ENCODE measurements around the gene SLC25A19. TPM values are rescaled to one million over a fixed set of nuclear protein-coding genes. Genes with fewer than 3 reads are reported as not detected.

Gene SLC25A19
- total RNA-seq, 1 experiment from 2014 or later, result 29.0 TPM

GRCh38 chr17:75239214-75239613 lies 50.0 kb downstream of the SLC25A19 start:
- intact Hi-C loops (cut with micrococcal nuclease; ENCODE audit: unreplicated experiment) (no loop called here), in situ Hi-C loops (cut with HindIII; ENCODE audit: low pct_unique_long_range_greater_than_20kb, low sequenced_read_pairs) (no loop called here)
- TF ChIP-seq POLR2AphosphoS5 (IDR thresholded peaks at IDR 0.05; ENCODE audit: low read depth, low read length), result no peak; the same call in 1 of the 2 replicates
- TF ChIP-seq TCF7L2 (IDR thresholded peaks at IDR 0.05; ENCODE audit: low read depth, low read length), result no peak
- TF ChIP-seq SIN3A (IDR thresholded peaks at IDR 0.05; ENCODE audit: borderline replicate concordance, insufficient read depth, low read depth, low read length), result no peak
- TF ChIP-seq REST (IDR thresholded peaks at IDR 0.05; ENCODE audit: insufficient read depth in 1 of 2, low read depth in 2 of 2, low read length in 1 of 2), result no peak
- TF ChIP-seq, protein P1, sequence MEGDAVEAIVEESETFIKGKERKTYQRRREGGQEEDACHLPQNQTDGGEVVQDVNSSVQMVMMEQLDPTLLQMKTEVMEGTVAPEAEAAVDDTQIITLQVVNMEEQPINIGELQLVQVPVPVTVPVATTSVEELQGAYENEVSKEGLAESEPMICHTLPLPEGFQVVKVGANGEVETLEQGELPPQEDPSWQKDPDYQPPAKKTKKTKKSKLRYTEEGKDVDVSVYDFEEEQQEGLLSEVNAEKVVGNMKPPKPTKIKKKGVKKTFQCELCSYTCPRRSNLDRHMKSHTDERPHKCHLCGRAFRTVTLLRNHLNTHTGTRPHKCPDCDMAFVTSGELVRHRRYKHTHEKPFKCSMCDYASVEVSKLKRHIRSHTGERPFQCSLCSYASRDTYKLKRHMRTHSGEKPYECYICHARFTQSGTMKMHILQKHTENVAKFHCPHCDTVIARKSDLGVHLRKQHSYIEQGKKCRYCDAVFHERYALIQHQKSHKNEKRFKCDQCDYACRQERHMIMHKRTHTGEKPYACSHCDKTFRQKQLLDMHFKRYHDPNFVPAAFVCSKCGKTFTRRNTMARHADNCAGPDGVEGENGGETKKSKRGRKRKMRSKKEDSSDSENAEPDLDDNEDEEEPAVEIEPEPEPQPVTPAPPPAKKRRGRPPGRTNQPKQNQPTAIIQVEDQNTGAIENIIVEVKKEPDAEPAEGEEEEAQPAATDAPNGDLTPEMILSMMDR (IDR thresholded peaks at IDR 0.05), result no peak
- Histone ChIP-seq H3K36me3 (ENCODE audit: control insufficient read depth, insufficient read depth, low read length) (peaks cover 20% of the 10 kb centered on the region), H3K27ac (ENCODE audit: low read length) (no peak overlapping the region), H3K9me3 (ENCODE audit: control insufficient read depth, insufficient read depth, low read depth, low read length) (no peaks in the 10 kb centered on the region), H3K4me3 (ENCODE audit: low read depth in 2 of 2, low read length in 2 of 2) (no peak overlapping the region), H3K27me3 (ENCODE audit: control insufficient read depth, insufficient read depth, low read length) (no peaks in the 10 kb centered on the region), H3K4me1 (ENCODE audit: control insufficient read depth, insufficient read depth, low read length) (0 out of 2 replicates have a peak, but pooled peaks cover 3% of the 10 kb centered on the region)
- ATAC-seq (peak; percentile 2; the same call in 1 of the 2 replicates), DNase-seq (ENCODE audit: low read depth, low spot score) (no peak)
- CTCF ChIA-PET, result interaction anchor here (0.5 to 2.0 kb wide), 3 partner anchors 32 to 169 kb away, joined by 5 to 7 read pairs (median 6); partner anchors contain the start of gene MIF4GD
- BruUV-seq (replicated peaks), result no TSS peak
- POLR2A ChIA-PET, result interaction anchor here (0.6 kb wide), 1 partner anchor 36 kb away, joined by 3 read pairs; no protein-coding TSS in a partner anchor

- in situ Hi-C loops (cut with HindIII; ENCODE audit: low pct_unique_long_range_greater_than_20kb, low sequenced_read_pairs), result no loop called here
- H3K36me3 ChIP-seq (ENCODE audit: control insufficient read depth, insufficient read depth, low read length), result peaks cover 20% of the 10 kb centered on the region
- ChIA-PET CTCF (interaction anchor here (0.6 kb wide), 2 partner anchors 60 to 171 kb away, joined by 3 to 5 read pairs; no protein-coding TSS in a partner anchor), POLR2A (interaction anchor here (0.6 kb wide), 1 partner anchor 35 kb away, joined by 3 read pairs; no protein-coding TSS in a partner anchor)
- no peak for TF ChIP-seq REST (IDR thresholded peaks at IDR 0.05; ENCODE audit: insufficient read depth in 1 of 2, low read depth in 2 of 2, low read length in 1 of 2)
- TF ChIP-seq SIN3A (IDR thresholded peaks at IDR 0.05; ENCODE audit: borderline replicate concordance, insufficient read depth, low read depth, low read length), result no peak
- peak; percentile 58 for TF ChIP-seq POLR2AphosphoS5 (IDR thresholded peaks at IDR 0.05; ENCODE audit: low read depth, low read length)
- TF ChIP-seq, protein P1 (IDR thresholded peaks at IDR 0.05), result peak; percentile 96
- no peak for TF ChIP-seq TCF7L2 (IDR thresholded peaks at IDR 0.05; ENCODE audit: low read depth, low read length)
- 0 out of 2 replicates have a peak, but pooled peaks cover 3% of the 10 kb centered on the region for H3K4me1 ChIP-seq (ENCODE audit: control insufficient read depth, insufficient read depth, low read length)
- ATAC-seq, result peak; percentile 85
- H3K4me3 ChIP-seq (ENCODE audit: low read depth in 2 of 2, low read length in 2 of 2), result no peak overlapping the region
- H3K27me3 ChIP-seq (ENCODE audit: control insufficient read depth, insufficient read depth, low read length), result no peaks in the 10 kb centered on the region
- H3K9me3 ChIP-seq (ENCODE audit: control insufficient read depth, insufficient read depth, low read depth, low read length), result no peaks in the 10 kb centered on the region
- intact Hi-C loops (cut with micrococcal nuclease; ENCODE audit: unreplicated experiment), result no loop called here
- no TSS peak for BruUV-seq (replicated peaks)
- no peak overlapping the region for H3K27ac ChIP-seq (ENCODE audit: low read length)
- DNase-seq (ENCODE audit: low read depth, low spot score), result peak; percentile 33
Measured at GRCh38 chr17:75238684-75239191, 50.5 kb downstream of the SLC25A19 start.
